Measurements from ENCODE around the gene PIP5K1B. TPM values are rescaled to one million over a fixed set of nuclear protein-coding genes. Genes with fewer than 3 reads are reported as not detected.

PIP5K1B gene
- polyA plus RNA-seq, 1 donor (not counting 4 experiments of a cell fraction or from before 2014, with no cell fraction given): not detected

DNA sequence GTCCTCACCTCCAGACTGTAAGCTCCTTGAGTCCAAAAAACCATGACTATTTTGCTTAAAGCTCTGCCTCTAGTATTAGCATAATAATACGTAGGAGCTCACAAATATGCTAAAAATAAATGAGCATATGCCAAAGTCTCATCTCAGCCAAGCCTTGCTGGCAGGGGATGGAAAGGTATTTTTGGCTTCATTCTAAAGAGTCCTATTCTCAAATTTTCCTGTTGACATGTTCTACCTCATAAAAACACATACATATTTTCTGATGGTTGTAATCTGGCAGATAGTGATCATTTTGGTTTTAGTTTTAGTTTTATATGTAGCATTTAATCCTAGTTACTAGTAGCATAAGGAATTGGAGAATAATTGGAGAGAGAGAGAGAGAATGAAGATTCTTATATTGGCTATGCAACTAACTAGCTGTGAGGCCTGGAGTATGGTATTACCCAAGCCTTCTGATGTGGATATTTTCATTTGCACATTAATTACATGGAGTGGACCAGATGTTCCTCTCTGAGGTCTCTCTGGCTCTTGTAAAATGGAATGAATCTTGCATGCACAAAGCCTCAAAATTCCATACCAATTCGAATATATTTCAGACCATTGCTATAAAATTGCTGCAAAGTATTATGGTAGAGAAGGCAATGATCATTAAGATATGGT is 55.8 kb downstream of the PIP5K1B start:
- H3K27ac ChIP-seq (ENCODE audit: control insufficient read depth, insufficient read depth, low read length): no peak overlapping the region
- no peak overlapping the region for H3K4me3 ChIP-seq (ENCODE audit: control insufficient read depth in 2 of 3, extremely low read depth in 1 of 3, insufficient read depth in 2 of 3, low read depth in 1 of 3, low read length in 3 of 3)
- no peaks in the 10 kb centered on the region for H4K20me1 ChIP-seq (ENCODE audit: control insufficient read depth, extremely low read depth, insufficient read depth, low read length)
- FAIRE-seq (no peak), DNase-seq (ENCODE audit: low read depth, low spot score) (no peak)
- TF ChIP-seq EZH2 (IDR thresholded peaks at IDR 0.05; ENCODE audit: low read length): no peak
- TF ChIP-seq, protein P1, sequence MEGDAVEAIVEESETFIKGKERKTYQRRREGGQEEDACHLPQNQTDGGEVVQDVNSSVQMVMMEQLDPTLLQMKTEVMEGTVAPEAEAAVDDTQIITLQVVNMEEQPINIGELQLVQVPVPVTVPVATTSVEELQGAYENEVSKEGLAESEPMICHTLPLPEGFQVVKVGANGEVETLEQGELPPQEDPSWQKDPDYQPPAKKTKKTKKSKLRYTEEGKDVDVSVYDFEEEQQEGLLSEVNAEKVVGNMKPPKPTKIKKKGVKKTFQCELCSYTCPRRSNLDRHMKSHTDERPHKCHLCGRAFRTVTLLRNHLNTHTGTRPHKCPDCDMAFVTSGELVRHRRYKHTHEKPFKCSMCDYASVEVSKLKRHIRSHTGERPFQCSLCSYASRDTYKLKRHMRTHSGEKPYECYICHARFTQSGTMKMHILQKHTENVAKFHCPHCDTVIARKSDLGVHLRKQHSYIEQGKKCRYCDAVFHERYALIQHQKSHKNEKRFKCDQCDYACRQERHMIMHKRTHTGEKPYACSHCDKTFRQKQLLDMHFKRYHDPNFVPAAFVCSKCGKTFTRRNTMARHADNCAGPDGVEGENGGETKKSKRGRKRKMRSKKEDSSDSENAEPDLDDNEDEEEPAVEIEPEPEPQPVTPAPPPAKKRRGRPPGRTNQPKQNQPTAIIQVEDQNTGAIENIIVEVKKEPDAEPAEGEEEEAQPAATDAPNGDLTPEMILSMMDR (optimal IDR thresholded peaks at IDR 0.05 in 1 of 3, IDR thresholded peaks at IDR 0.05 in 1 of 3, conservative IDR thresholded peaks at IDR 0.05 in 1 of 3; ENCODE audit: extremely low read depth in 1 of 3, insufficient read depth in 2 of 3, low read length in 3 of 3): no peak
- no peaks in the 10 kb centered on the region for H3K9me3 ChIP-seq (ENCODE audit: control insufficient read depth, low read depth, low read length)
- H3K9ac ChIP-seq (ENCODE audit: control insufficient read depth, extremely low read depth, insufficient read depth, low read length): no peak overlapping the region
- H2AFZ ChIP-seq (ENCODE audit: control insufficient read depth, low read length): no peak overlapping the region
- H3K36me3 ChIP-seq (ENCODE audit: control insufficient read depth in 2 of 2, extremely low read depth in 1 of 2, insufficient read depth in 2 of 2, low read length in 2 of 2): no peaks in the 10 kb centered on the region
- dilution Hi-C loops (cut with MboI; ENCODE audit: extremely low pct_ligation_motif_present, low sequenced_read_pairs): no loop called here
- no peaks in the 10 kb centered on the region for H3K79me2 ChIP-seq (ENCODE audit: control insufficient read depth, insufficient read depth, low read length)
- H3K4me2 ChIP-seq (ENCODE audit: control insufficient read depth, extremely low read depth, insufficient read depth, low read depth, low read length): no peak overlapping the region
- no peaks in the 10 kb centered on the region for H3K27me3 ChIP-seq (ENCODE audit: control insufficient read depth, extremely low read depth, insufficient read depth, low read length)
- H3K9me1 ChIP-seq (ENCODE audit: control insufficient read depth, extremely low read depth, insufficient read depth, low read length): no peaks in the 10 kb centered on the region
- H3K4me1 ChIP-seq (ENCODE audit: control insufficient read depth, extremely low read depth, insufficient read depth, low read length): no peaks in the 10 kb centered on the region

GRCh38 chr9:68762570-68762969 is 57.5 kb downstream of the PIP5K1B start:
- no peak for TF ChIP-seq EZH2 (IDR thresholded peaks at IDR 0.05; ENCODE audit: low read length)
- TF ChIP-seq, protein P1 (optimal IDR thresholded peaks at IDR 0.05 in 1 of 3, IDR thresholded peaks at IDR 0.05 in 1 of 3, conservative IDR thresholded peaks at IDR 0.05 in 1 of 3; ENCODE audit: extremely low read depth in 1 of 3, insufficient read depth in 2 of 3, low read length in 3 of 3): no peak
- dilution Hi-C loops (cut with MboI; ENCODE audit: extremely low pct_ligation_motif_present, low sequenced_read_pairs): no loop called here
- H3K9ac ChIP-seq (ENCODE audit: control insufficient read depth, extremely low read depth, insufficient read depth, low read length): no peak overlapping the region
- H3K36me3 ChIP-seq (ENCODE audit: control insufficient read depth in 2 of 2, extremely low read depth in 1 of 2, insufficient read depth in 2 of 2, low read length in 2 of 2): no peaks in the 10 kb centered on the region
- FAIRE-seq: no peak
- H3K9me3 ChIP-seq (ENCODE audit: control insufficient read depth, low read depth, low read length): no peaks in the 10 kb centered on the region
- no peaks in the 10 kb centered on the region for H3K9me1 ChIP-seq (ENCODE audit: control insufficient read depth, extremely low read depth, insufficient read depth, low read length)
- DNase-seq (ENCODE audit: low read depth, low spot score): no peak
- no peak overlapping the region for H2AFZ ChIP-seq (ENCODE audit: control insufficient read depth, low read length)
- H3K79me2 ChIP-seq (ENCODE audit: control insufficient read depth, insufficient read depth, low read length): no peaks in the 10 kb centered on the region
- no peak overlapping the region for H3K4me2 ChIP-seq (ENCODE audit: control insufficient read depth, extremely low read depth, insufficient read depth, low read depth, low read length)
- H3K4me3 ChIP-seq (ENCODE audit: control insufficient read depth in 2 of 3, extremely low read depth in 1 of 3, insufficient read depth in 2 of 3, low read depth in 1 of 3, low read length in 3 of 3): no peak overlapping the region
- no peaks in the 10 kb centered on the region for H4K20me1 ChIP-seq (ENCODE audit: control insufficient read depth, extremely low read depth, insufficient read depth, low read length)
- H3K27ac ChIP-seq (ENCODE audit: control insufficient read depth, insufficient read depth, low read length): no peak overlapping the region
- H3K27me3 ChIP-seq (ENCODE audit: control insufficient read depth, extremely low read depth, insufficient read depth, low read length): no peaks in the 10 kb centered on the region
- no peaks in the 10 kb centered on the region for H3K4me1 ChIP-seq (ENCODE audit: control insufficient read depth, extremely low read depth, insufficient read depth, low read length)
